ENCODE data around the gene SLC41A2. TPM values are rescaled to one million over a fixed set of nuclear protein-coding genes. Genes with fewer than 3 reads are reported as not detected.
"Not testable (repeated sequence)": the region's sequence is repeated elsewhere in the genome, so short reads cannot be mapped to it uniquely, and the experiment has no call there.

Gene SLC41A2
- total RNA-seq, 1 donor from 2014 or later, result 7.6 TPM

- no peak for TF ChIP-seq CTCF (IDR thresholded peaks at IDR 0.05; ENCODE audit: unreplicated experiment)
- H3K9me3 Mint-ChIP-seq (ENCODE audit: low read depth), result no peaks in the 10 kb centered on the region
- H3K27ac Mint-ChIP-seq, result no peak overlapping the region
- H3K4me1 Mint-ChIP-seq (ENCODE audit: low read depth), result peaks cover 11% of the 10 kb centered on the region
- H3K4me3 Mint-ChIP-seq (ENCODE audit: low read depth), result no peak overlapping the region
- DNase-seq (ENCODE audit: low spot score, unreplicated experiment), result no peak
- H3K27me3 Mint-ChIP-seq, result peaks cover 30% of the 10 kb centered on the region
- H3K36me3 Mint-ChIP-seq (ENCODE audit: insufficient read depth), result no peaks in the 10 kb centered on the region
Measured at GRCh38 chr12:104951759-104952509, 6.2 kb downstream of the SLC41A2 start.

GRCh38 chr12:104948716-104949115 is 9.4 kb downstream of the SLC41A2 start:
- not testable (repeated sequence) for DNase-seq (ENCODE audit: low spot score, unreplicated experiment); H3K9me3 Mint-ChIP-seq (ENCODE audit: low read depth); H3K27me3 Mint-ChIP-seq; H3K27ac Mint-ChIP-seq; H3K36me3 Mint-ChIP-seq (ENCODE audit: insufficient read depth); H3K4me1 Mint-ChIP-seq (ENCODE audit: low read depth); H3K4me3 Mint-ChIP-seq (ENCODE audit: low read depth)

- H3K27ac Mint-ChIP-seq, result no peak overlapping the region
- no peak for DNase-seq (ENCODE audit: low spot score, unreplicated experiment)
- H3K27me3 Mint-ChIP-seq, result no peaks in the 10 kb centered on the region
- no peaks in the 10 kb centered on the region for H3K36me3 Mint-ChIP-seq (ENCODE audit: insufficient read depth)
- H3K4me3 Mint-ChIP-seq (ENCODE audit: low read depth), result no peak overlapping the region
- H3K4me1 Mint-ChIP-seq (ENCODE audit: low read depth), result no peaks in the 10 kb centered on the region
- no peak for TF ChIP-seq CTCF (IDR thresholded peaks at IDR 0.05; ENCODE audit: unreplicated experiment)
- peaks cover 12% of the 10 kb centered on the region for H3K9me3 Mint-ChIP-seq (ENCODE audit: low read depth)
Measured at GRCh38 chr12:104944252-104944651, 13.8 kb downstream of the SLC41A2 start.

- not testable (repeated sequence) for H3K4me3 Mint-ChIP-seq (ENCODE audit: low read depth); H3K27ac Mint-ChIP-seq; H3K27me3 Mint-ChIP-seq; H3K4me1 Mint-ChIP-seq (ENCODE audit: low read depth); H3K36me3 Mint-ChIP-seq (ENCODE audit: insufficient read depth); DNase-seq (ENCODE audit: low spot score, unreplicated experiment)
- peaks cover 12% of the 10 kb centered on the region for H3K9me3 Mint-ChIP-seq (ENCODE audit: low read depth)
Measured at GRCh38 chr12:104943401-104943800, 14.7 kb downstream of the SLC41A2 start.

GRCh38 chr12:104942075-104942474 is 16.0 kb downstream of the SLC41A2 start:
- Mint-ChIP-seq H3K27ac (no peak overlapping the region), H3K9me3 (ENCODE audit: low read depth) (peaks cover 12% of the 10 kb centered on the region), H3K36me3 (ENCODE audit: insufficient read depth) (no peaks in the 10 kb centered on the region), H3K27me3 (peaks cover 3% of the 10 kb centered on the region), H3K4me1 (ENCODE audit: low read depth) (no peaks in the 10 kb centered on the region), H3K4me3 (ENCODE audit: low read depth) (no peak overlapping the region)
- TF ChIP-seq CTCF (IDR thresholded peaks at IDR 0.05; ENCODE audit: unreplicated experiment), result no peak
- DNase-seq (ENCODE audit: low spot score, unreplicated experiment), result no peak

GRCh38 chr12:104941454-104941853 is 16.6 kb downstream of the SLC41A2 start:
- no peak for TF ChIP-seq CTCF (IDR thresholded peaks at IDR 0.05; ENCODE audit: unreplicated experiment)
- DNase-seq (ENCODE audit: low spot score, unreplicated experiment), result no peak
- peaks cover 3% of the 10 kb centered on the region for H3K27me3 Mint-ChIP-seq

More at GRCh38 chr12:104941454-104941853, 16.6 kb downstream of the SLC41A2 start:
- no peaks in the 10 kb centered on the region for H3K36me3 Mint-ChIP-seq (ENCODE audit: insufficient read depth)
- H3K9me3 Mint-ChIP-seq (ENCODE audit: low read depth), result peaks cover 12% of the 10 kb centered on the region
- no peak overlapping the region for H3K27ac Mint-ChIP-seq
- no peaks in the 10 kb centered on the region for H3K4me1 Mint-ChIP-seq (ENCODE audit: low read depth)
- H3K4me3 Mint-ChIP-seq (ENCODE audit: low read depth), result no peak overlapping the region

Measured in progenitor cell of endocrine pancreas (in vitro differentiated cells).